OCI-LY1 (cell line): ENCODE data around the gene ZZZ3.

ENCODE experiments used
- H2AFZ ChIP-seq: fragments of 200-600 bp; sonication (generic), shearing (Covaris generic); 2 replicates; pipeline ENCODE4 v1.6.0; 2014; ENCODE audit warnings: antibody characterized with exemption, mild to moderate bottlenecking, low read length
- H3F3A ChIP-seq: fragments of 200-600 bp; sonication (generic), shearing (Covaris generic); 2 replicates; pipeline ENCODE4 v1.6.0; 2014; ENCODE audit warnings: mild to moderate bottlenecking, antibody characterized with exemption, low read length, moderate library complexity; ENCODE audit not compliant: insufficient read depth
- H3K27ac ChIP-seq: fragments of 200-600 bp; sonication (generic); 2 replicates; pipeline ENCODE4 v1.5.1; 2014; ENCODE audit warnings: low read length, mixed run types, mild to moderate bottlenecking, low read depth; ENCODE audit not compliant: poor library complexity, severe bottlenecking
- H3K27me3 ChIP-seq: fragments of 200-600 bp; sonication (generic); 2 replicates; pipeline ENCODE4 v1.6.0; 2014; ENCODE audit warnings: antibody characterized with exemption, mild to moderate bottlenecking, low read length, moderate library complexity; ENCODE audit not compliant: insufficient read depth
- H3K36me3 ChIP-seq: fragments of 200-600 bp; sonication (generic); 2 replicates; pipeline ENCODE4 v1.6.1; 2014; ENCODE audit warnings: mild to moderate bottlenecking, antibody characterized with exemption, low read length, moderate library complexity, mixed read lengths; ENCODE audit not compliant: insufficient read depth
- H3K4me1 ChIP-seq: fragments of 200-600 bp; sonication (generic); 2 replicates; pipeline ENCODE4 v1.5.1; 2014; ENCODE audit warnings: mild to moderate bottlenecking, low read length, moderate library complexity; ENCODE audit not compliant: insufficient read depth, severe bottlenecking
- H3K4me2 ChIP-seq: fragments of 200-600 bp; sonication (generic), shearing (Covaris generic); 2 replicates; pipeline ENCODE4 v1.6.1; 2014; ENCODE audit warnings: low read length
- H3K4me3 ChIP-seq: fragments of 200-600 bp; sonication (generic); 2 replicates; pipeline ENCODE4 v1.5.1; 2014; ENCODE audit warnings: low read length, low read depth, mild to moderate bottlenecking, mixed read lengths; ENCODE audit not compliant: poor library complexity, severe bottlenecking
- H3K79me2 ChIP-seq: fragments of 200-600 bp; shearing (Covaris generic); 2 replicates; pipeline ENCODE4 v1.6.1; 2016; ENCODE audit warnings: mixed run types, low read length, mixed read lengths; ENCODE audit not compliant: insufficient read depth
- H3K9ac ChIP-seq: fragments of 200-600 bp; sonication (generic), shearing (Covaris generic); 2 replicates; pipeline ENCODE4 v1.6.1; 2014; ENCODE audit warnings: mild to moderate bottlenecking, low read length, mixed read lengths
- H3K9me2 ChIP-seq: fragments of 200-600 bp; sonication (generic), shearing (Covaris generic); 2 replicates; pipeline ENCODE4 v1.6.1; 2014; ENCODE audit warnings: low read depth, mild to moderate bottlenecking, low read length, mixed read lengths
- H3K9me3 ChIP-seq: fragments of 200-600 bp; shearing (Covaris generic); 2 replicates; pipeline ENCODE4 v1.6.1; 2014; ENCODE audit warnings: low read length, mixed read lengths
- H4K20me1 ChIP-seq: fragments of 200-600 bp; sonication (generic), shearing (Covaris generic); 2 replicates; pipeline ENCODE4 v1.6.0; 2016; ENCODE audit warnings: mild to moderate bottlenecking, low read length; ENCODE audit not compliant: insufficient read depth
- EZH2 ChIP-seq: fragments of 200-600 bp; sonication (generic), shearing (Covaris generic); IDR thresholded peaks from 2 replicates; pipeline ENCODE4 v1.8.0; 2017; ENCODE audit warnings: borderline replicate concordance, mixed run types, mild to moderate bottlenecking, antibody characterized with exemption, low read length, moderate library complexity, mixed read lengths
- TF ChIP-seq, protein P1 (sequence below): fragments of 200-600 bp; sonication (generic), shearing (Covaris generic); IDR thresholded peaks from 2 replicates; pipeline ENCODE4 v1.5.1; 2017; ENCODE audit warnings: mild to moderate bottlenecking, antibody characterized with exemption, low read length, moderate library complexity, mixed read lengths

Gene ZZZ3

DNA sequence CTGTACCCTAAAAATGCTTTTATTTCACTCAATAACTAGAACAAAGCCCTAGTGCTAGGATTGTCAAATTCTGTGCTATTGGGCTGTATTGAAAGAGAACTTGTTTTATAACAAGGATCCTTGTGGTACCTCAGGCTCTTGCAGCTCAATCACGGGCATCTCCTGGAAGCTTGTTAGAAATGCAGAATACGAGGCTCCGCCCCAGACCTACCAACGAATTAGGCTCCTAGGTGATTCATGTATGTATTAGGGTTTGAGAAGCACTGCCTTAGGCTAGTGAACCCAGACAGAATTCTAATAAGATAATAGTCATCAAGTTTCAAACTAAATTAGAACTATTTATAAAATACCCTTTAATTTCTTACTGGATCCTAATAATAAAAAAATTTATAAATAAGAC is 45.6 kb downstream of the ZZZ3 start:
- Histone ChIP-seq H3K27me3 (no peaks in the 10 kb centered on the region), H3K4me3 (no peak overlapping the region), H3F3A (no peaks in the 10 kb centered on the region), H2AFZ (no peak overlapping the region), H3K36me3 (peaks cover 53% of the 10 kb centered on the region), H3K9me3 (no peaks in the 10 kb centered on the region), H4K20me1 (no peaks in the 10 kb centered on the region), H3K27ac (no peak overlapping the region), H3K9ac (no peak overlapping the region), H3K9me2 (no peaks in the 10 kb centered on the region), H3K79me2 (no peaks in the 10 kb centered on the region), H3K4me1 (no peaks in the 10 kb centered on the region), H3K4me2 (no peak overlapping the region)
- TF ChIP-seq, protein P1, sequence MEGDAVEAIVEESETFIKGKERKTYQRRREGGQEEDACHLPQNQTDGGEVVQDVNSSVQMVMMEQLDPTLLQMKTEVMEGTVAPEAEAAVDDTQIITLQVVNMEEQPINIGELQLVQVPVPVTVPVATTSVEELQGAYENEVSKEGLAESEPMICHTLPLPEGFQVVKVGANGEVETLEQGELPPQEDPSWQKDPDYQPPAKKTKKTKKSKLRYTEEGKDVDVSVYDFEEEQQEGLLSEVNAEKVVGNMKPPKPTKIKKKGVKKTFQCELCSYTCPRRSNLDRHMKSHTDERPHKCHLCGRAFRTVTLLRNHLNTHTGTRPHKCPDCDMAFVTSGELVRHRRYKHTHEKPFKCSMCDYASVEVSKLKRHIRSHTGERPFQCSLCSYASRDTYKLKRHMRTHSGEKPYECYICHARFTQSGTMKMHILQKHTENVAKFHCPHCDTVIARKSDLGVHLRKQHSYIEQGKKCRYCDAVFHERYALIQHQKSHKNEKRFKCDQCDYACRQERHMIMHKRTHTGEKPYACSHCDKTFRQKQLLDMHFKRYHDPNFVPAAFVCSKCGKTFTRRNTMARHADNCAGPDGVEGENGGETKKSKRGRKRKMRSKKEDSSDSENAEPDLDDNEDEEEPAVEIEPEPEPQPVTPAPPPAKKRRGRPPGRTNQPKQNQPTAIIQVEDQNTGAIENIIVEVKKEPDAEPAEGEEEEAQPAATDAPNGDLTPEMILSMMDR: no peak
- TF ChIP-seq EZH2: no peak
